Measurements from ENCODE around the gene RTRAF.

RTRAF gene

GRCh38 chr14:52049721-52050588, 60.6 kb downstream of the RTRAF start:
- DNase-seq (ENCODE audit: low spot score) = no peak

- no peak for DNase-seq (ENCODE audit: low spot score)
Observed at GRCh38 chr14:52051251-52051650, 61.9 kb downstream of the RTRAF start.

GRCh38 chr14:52051871-52052270, 62.5 kb downstream of the RTRAF start:
- DNase-seq (ENCODE audit: low spot score) = no peak

- no peak for DNase-seq (ENCODE audit: low spot score)
Observed at GRCh38 chr14:52052288-52052943, 63.1 kb downstream of the RTRAF start.

GRCh38 chr14:52053044-52053443, 63.7 kb downstream of the RTRAF start:
- no peak for DNase-seq (ENCODE audit: low spot score)

- DNase-seq (ENCODE audit: low spot score) = no peak
Observed at GRCh38 chr14:52054678-52055077, 65.3 kb downstream of the RTRAF start.

- DNase-seq (ENCODE audit: low spot score) = no peak
Observed at GRCh38 chr14:52055167-52055566, 65.8 kb downstream of the RTRAF start.

- DNase-seq (ENCODE audit: low spot score) = no peak
Observed at GRCh38 chr14:52058341-52058740, 69.0 kb downstream of the RTRAF start.

- no peak for DNase-seq (ENCODE audit: low spot score)
Observed at GRCh38 chr14:52059649-52060048, 70.3 kb downstream of the RTRAF start.

- DNase-seq (ENCODE audit: low spot score) = peak; percentile 23
Observed at GRCh38 chr14:52060080-52060479, 70.7 kb downstream of the RTRAF start.
